Stimulated activated CD8-positive, alpha-beta memory T cell treated with anti-CD3 and anti-CD28 coated beads, Interleukin-7, amount 100 ng/mL, for 48 hours (primary cell): ENCODE measurements around the gene PCDH18.

Experiments
- DNase-seq, 2 donors: peaks; one replicate each; pipeline ENCODE4 v3.0.0-alpha.2; 2020; ENCODE audit warnings: low read depth in 1 of 2; ENCODE audit errors: extremely low read depth in 1 of 2

The PCDH18 gene

GRCh38 chr4:137471895-137472294 is 60.4 kb downstream of the PCDH18 start:
- DNase-seq, result no peak

DNA sequence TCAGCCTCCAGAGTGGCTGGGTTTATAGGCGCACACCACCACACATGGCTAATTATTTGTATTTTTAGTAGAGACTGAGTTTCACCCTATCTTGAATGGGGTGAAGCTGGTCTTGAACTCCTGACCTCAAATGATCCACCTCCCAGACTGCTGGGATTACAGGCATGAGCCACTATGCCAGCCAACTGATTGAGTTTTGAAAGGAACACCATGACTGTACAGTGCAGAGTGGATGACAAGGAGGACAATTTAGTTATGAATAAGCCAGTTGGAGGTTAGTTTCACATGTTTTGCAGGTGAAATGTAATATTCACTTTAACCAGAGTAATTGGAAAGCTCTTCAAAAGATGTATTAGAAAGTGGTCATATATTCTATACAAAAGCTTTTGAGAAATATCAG is 60.8 kb downstream of the PCDH18 start:
- no peak for DNase-seq

DNA sequence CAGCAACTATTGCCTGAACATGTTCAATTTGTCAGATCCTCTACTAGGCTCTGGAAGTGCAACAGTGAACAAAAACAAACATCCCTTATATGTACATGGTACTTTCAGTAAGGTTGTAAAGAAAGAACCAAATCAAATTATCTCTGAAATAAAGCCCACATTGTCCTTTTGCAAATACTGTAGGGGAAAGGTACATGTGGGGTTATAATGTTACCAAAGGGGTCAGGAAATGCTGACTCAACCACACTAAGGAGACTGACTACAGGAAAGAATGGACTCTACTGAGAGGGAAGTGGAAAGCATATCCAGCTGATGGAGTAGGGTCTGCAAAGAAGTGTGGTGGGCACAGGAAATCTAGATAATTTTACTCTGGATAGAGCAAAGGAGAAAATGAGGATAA is 61.5 kb downstream of the PCDH18 start:
- no peak for DNase-seq
